NCI-H128 (cell line): Measurements from ENCODE around the gene THEM4.
A peak's percentile ranks its signal among the peaks of the same experiment; 100 is the strongest.

ENCODE experiments used
- DNase-seq: peaks from one replicate; lab custom pipeline; 2025; ENCODE audit not compliant: unreplicated experiment; lab: John Stamatoyannopoulos, UW

The THEM4 gene

DNA sequence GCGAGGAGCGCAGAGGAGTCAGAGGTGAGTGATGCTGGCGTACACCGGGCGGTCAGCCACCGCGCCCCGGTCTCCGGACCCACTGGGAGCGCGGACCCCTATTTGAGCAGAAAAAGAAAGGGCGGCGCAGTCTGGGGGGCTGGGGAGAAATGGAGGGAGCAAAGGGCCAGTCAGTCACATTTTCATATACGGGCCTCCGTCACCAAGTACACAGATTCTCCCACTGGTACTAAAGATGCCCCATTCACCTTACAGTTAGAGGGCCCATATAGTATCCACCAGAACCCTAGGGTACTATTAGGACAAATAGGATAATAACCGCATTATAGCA lies 70.3 kb downstream of the THEM4 start:
- no peak for DNase-seq

DNA sequence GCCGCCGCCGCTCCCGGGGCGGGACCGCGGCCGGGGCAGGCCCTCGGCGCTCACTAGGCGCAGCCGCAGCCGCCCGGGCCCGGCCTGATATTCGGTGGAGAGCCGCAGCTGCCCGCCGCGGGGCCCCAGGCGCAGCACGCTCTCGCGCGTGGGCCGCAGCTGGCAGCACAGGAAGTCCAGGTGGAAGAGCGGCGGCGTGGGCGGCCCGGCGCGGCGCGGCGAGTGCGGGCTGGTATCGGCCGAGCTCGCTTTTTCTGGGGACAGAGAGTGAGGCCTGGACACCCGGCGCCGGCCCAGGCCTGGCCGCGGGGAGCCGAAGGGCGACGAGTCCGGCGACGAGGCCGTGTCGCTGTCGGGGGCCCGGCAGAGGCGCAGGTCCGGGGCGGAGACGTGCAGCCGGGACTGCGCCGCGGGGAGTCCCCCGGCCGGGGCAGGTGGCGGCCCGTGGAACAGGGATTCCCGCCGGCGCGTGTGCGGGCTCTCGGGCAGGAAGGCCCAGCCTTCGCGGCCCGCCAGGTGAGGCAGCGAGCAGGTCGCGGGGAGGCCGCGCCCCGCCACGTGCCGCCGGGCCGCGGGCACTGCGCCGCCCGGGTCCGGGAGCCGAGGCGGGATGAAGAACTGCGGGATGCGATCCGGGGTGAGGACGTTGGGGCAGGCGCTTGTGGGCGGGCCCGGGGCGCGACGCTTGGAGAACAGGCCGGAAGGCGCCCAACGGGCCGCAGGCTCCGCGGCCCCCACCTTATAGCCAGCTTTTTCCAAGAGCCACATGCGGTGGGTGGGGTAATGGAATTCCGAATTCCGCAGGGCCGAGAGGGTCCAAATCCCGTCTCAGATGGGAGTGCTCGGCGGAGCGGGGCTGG lies 70.9 kb downstream of the THEM4 start:
- no peak for DNase-seq

DNA sequence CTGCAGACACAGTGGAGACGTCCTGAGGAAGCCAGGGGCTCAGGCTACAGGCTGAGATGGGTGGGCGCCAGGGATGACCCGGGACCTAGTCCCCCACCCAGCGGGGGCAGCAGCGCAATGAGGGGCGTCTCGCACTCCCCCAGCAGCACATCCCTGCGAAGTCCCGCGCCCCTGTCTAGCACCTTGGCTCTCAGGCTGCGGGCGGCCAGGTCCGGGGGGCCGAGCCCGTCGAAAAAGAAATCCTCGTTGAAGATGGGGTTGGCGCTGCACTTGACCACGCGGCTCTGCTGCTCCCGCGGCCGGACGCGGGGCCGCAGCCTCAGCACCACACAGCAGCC lies 71.5 kb downstream of the THEM4 start:
- no peak for DNase-seq

DNA sequence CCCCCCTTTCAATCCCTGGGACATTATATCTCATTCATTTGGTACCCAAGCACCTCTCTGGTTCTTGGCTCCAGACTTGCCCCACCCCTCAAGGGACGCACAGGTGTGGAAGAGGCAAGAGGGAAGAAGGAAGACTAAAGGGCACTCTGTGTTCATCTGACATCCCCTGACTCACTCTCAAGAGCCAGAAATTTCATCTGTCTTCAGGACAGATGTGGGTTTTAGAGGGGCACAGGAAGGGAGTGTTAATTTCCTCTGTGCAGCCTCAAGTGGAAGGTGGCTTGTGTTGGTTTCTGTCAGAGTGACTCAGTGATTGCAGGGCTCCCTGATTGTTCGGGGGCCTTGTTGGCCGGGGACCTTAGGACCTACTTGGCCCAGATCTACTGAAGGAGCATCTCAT lies 72.1 kb downstream of the THEM4 start:
- no peak for DNase-seq

DNA sequence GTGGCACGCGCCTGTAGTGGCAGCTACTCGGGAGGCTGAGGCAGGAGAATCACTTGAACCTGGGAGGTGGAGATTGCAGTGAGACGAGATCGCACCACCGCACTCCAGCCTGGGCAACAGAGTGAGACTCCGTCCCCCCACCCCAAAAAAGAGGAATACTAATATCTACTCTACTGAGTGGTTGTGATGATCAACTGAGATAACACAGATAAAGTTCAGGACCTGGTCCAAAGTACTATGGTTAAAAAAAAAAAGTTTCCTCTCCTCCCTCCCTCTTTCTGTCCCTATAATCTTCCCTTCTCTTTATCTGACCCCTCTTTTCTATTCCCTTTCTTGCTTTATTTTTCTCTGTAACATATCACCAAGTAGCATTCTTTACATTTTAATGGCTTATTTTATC lies 73.7 kb downstream of the THEM4 start:
- no peak for DNase-seq

DNA sequence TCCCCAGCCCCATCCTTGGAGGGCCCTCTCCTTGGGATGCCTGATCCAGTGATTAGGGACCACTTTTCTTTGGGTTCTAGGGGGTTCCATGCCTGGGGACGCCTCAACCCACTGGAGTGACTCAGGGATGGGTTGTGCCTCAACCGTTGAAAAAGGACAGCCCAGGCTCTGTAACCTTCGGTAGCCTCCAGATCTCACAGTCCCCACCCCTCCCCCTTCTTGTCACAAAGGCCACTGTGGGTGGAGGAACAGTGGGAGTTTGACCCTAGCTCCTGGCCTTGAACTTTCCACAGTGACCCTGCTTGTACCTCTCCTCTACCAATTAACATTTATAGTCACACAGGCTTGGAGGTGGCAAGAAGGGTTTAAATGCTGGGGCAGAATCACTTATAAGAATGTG lies 75.1 kb downstream of the THEM4 start:
- no peak for DNase-seq

DNA sequence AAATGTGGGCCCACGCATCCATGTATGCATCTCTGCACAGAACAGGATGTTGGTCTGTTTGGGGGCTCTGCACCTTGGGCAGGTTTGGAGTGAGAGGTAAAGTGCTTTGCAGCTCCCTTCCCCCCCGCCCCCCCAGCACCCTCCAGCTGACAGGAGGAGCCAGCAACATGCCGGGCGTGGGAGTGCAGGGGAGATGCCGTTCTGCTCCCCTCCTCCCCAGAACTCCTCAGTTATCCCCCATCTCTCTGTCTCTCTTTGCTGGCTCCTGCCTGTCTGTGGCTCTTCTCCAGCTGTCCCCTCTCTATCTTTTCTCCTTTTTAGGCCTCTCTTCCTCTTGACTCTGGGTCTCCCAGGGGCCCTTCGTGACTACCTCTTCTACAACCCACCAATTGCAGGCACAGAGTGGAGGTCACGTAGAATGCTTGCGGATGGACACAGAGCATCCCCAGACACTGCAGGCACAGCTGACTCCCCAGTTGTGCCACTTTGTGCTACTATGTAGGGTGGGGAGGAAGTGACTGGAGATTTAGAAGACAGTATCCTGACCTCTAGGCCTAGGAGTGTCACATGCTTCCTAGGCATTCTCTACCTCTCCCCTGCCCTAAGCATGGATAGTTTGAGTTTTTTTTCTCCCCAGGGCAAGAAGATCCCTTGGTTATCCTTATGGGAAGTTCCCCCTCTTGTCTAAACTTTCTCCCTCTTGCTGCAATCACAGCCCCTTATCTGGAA lies 76.0 kb downstream of the THEM4 start:
- DNase-seq = no peak

DNA sequence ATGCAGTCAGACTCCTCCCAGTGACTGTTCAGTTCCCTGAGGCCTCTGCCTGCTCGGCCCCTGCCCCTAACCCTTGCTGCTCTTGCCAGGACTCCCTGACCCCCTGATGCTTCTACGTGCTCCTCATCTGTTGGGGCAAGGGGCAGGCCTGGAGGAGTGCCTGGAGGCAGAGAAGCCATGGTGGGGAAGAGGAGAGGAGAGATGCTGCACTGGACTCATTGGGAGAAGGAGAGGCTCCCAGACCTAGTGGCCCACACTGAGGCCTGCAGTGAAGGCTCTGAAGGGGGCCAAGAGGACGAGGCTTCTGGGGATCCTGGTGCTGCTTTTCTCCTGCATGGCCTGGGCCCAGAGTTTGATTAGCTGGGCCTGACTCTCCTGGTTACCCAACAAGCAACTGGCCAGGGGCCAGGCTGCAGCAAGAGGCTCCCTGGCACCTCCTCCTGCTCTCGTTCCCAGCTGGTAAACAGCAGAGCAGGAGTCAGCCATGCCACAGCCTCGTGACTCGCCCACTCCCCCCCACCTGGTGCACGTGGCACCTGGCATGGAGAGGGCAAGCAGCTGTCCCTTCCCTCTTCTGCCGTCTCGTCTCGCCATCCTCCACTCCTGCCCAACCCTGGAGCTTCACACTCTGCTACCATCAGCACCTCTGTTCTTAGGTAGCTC lies 76.9 kb downstream of the THEM4 start:
- peak; percentile 72 for DNase-seq

DNA sequence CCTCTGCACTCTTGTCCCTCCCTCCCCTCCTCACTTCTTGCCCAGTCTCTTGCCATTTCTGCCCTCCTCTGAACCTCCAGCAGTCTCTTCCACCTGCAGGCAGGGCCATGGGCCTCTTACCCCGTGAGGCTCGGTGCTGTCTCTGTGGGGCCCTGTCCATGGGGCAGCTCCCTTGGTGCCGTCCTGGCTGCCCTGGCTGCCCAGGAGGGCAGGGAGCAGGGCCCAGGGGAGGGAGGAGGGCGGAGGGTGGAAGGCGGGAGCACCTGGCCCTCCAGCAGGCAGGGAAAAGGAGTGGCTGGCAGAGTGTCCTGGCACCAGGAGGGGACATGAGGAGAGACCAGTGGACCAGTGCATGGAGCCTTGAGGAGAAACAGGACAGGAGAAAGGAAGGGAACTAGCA lies 77.7 kb downstream of the THEM4 start, which contains the start of gene RORC:
Gene RORC, minus strand, starts transcription at position 198 of the 400 bp plus-strand sequence. Its CDS starts 38 bp downstream, at position 160.
- DNase-seq = no peak

DNA sequence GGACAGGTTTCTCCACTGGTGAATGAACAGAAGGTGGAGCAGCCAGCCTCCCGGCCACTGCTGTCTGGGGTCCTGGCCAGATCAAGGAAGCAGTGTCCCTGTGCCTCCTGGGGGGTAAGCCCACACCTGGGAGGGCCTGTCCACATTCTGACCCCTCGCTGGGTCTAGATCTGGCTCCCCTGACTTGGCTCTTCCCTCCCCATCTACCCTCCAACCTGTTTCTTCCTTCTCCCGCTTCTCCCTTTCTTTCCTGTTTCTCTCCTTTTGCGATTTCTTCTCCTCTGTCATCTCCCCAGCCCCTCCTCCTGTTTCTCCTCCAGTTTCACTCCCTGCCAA lies 78.1 kb downstream of the THEM4 start:
- no peak for DNase-seq

DNA sequence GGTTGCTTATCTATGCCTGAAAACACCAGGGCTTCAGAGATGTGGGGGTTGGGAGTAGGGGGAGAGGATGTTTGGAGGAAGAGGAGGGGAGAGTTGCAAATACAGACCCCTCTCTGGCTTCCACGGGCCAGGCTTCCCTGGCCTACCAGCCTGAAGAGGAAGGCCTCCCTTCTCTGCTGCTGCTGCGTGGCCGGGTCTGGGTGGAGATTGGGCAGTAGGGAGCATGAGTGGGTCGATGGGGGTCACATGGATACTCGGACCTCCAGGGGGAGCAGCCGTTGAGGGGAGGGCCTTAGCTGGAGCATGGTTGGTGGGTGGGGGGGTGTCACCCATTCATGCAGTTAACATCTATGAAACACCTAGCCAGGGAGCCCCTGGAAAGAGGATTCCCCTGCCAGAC lies 79.3 kb downstream of the THEM4 start:
- no peak for DNase-seq

DNA sequence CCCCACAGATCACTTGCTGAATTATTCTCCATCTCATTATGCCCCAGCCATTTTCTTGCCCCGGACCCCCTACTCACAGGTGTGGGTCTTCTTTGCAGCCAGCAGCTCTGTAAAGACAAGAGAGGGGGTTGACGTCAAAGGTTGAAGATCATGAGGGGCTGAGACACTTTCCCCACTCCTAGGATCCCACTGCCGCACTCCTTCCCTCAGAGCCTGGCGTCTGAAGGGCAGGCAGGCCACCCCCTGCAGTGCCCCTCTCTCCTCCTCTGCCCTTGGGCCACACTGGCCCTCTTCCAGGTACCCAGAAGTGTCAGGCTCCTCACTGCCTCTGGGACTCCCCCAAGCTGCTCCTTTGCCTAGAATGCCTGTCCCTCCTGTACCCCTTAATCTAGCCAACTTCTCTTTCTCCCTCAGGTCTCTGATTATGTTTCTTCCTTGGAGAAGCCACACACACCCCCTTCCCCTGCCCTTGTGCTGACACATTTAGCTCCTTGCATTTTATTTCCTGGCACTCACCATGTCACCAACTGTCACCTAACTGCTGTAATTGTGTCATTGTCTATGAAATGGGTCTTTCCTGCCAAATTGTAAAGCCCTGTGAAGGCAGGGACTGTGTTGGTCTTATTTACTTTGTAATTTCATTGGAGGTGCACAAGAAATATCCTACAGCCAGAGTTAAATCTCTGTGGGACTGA lies 79.8 kb downstream of the THEM4 start:
- no peak for DNase-seq

DNA sequence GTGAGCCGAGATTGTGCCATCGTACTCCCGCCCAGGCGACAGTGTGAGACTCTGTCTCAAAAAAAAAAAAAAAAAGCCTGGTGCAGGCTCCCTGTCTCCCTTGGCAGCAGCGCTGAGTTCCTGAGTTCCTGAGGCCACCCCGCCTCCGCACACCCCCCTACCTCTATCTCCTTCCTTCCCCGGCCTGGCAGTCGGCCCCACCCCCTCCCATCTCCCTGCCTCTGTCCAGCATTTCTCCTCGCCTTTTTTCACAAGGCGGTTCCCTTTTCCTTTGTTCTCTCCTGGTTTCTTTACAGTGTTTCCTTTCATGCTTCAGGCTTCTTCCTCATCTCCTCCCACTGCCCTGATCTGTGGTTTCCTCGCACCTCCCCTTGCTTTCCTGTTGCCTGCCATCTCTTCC lies 80.4 kb downstream of the THEM4 start:
- DNase-seq = no peak

DNA sequence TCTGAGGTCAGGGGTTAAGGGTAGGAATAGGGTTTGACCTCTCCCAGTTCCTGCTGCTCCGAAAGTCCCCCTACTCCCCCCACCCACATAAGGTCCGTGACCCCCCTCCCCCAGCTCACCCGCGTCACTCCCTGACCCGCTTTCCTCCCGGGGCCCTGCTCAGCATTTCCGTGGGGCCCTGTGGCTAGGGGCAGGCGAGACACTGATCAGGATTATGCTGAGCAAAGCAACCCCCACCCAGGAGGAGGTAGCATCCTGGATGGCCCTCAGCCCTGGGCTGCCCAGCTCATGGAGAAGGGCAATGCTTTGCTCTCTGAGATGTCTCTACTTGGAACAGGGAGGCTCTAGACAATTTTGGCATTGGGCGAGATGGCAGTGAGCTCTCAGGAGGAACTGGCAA lies 81.5 kb downstream of the THEM4 start:
- no peak for DNase-seq

DNA sequence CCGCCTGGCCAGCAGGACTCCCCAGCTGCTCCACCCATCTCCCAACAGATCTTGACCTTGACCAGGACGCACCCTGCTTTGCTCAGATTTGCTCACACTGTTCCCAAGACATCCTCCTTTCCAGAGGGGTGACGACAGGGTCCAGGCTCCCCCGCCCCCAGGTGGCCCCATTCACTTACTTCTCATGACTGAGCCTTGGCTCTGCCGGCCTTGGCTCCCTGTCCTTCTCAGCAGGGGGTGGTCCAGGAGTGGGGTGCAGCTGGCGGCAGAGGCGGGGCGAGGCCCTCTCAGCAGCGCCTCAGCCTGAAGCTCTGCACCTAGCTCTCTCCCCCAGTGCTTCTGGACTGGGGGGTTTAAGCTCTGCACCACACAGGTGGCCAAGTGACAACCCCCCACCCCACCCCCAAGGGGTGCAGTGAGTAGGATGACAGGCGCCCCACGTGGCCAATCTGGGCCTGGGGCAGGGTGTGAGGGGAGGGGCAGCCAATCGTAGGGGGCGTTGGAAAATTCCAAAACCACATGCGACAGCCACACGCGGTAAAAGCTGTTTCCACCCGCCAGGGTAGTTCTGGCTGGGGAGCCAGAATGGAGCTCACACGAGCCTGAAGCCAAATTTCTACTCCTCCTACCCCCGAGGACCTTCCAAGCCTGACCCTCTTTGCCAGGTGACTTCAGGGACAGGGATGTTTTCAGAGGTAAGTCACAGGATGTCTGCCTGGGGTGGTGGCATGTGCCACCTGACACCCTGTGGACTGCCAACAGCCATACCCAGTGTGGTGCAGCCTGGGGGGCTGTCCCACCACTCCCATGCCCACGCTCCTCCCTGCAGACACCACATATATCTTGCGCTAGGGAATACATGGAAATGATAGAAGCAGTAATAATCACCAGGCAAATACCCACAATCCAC lies 83.3 kb downstream of the THEM4 start:
- no peak for DNase-seq

DNA sequence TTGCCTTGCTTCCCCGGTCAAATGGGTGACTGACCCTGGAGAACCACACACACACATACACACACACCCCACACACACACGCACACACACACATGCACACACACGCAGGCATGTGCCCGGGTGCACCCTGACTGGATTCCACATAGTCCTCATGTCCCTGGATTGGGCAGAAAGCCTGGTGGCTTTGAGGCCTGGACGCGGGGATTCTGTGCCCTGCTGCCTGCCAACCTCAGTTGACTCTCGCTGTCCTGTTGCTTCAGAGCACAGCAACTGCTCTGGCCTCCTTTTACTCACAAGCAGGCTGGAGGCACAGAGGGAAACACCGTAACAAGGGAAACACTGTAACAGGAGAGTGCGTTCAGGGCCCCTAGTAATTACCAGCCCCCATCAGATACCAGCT lies 84.1 kb downstream of the THEM4 start:
- DNase-seq = no peak
